Heart left ventricle (tissue), 16 donors: ENCODE results near the gene MYCN. TPM values are rescaled to one million over a fixed set of nuclear protein-coding genes. Genes with fewer than 3 reads are reported as not detected.

Experiments used
- ATAC-seq, 4 donors: fragments of 200-7000 bp; cut with Tn5 transposase; one replicate each; pipeline ENCODE4 v1.9.1; 2020 to 2022; ENCODE audit warnings: moderate library complexity in 4 of 4, mild to moderate bottlenecking in 3 of 4, moderate number of reproducible peaks in 1 of 4
- DNase-seq, 5 donors: peaks; one replicate each; pipeline ENCODE4 v3.0.0-alpha.2; 2020
- H3K27ac ChIP-seq, 12 donors: fragments of 200-600 bp; sonication (generic) in 4 of 12; one replicate each; pipeline versions ENCODE4 v1.5.0 to v1.8.0; 2016 to 2022; ENCODE audit warnings: mild to moderate bottlenecking in 2 of 12
- H3K27me3 ChIP-seq, 9 donors: fragments of 200-600 bp; sonication (generic) in 2 of 9; one replicate each; pipeline versions ENCODE4 v1.5.1 to v1.8.0; 2016 to 2022; ENCODE audit warnings: mild to moderate bottlenecking in 3 of 9
- H3K36me3 ChIP-seq, 9 donors: fragments of 200-600 bp; sonication (generic) in 2 of 9; one replicate each; pipeline versions ENCODE4 v1.5.0 to v1.8.0; 2018 to 2022; ENCODE audit warnings: mild to moderate bottlenecking in 2 of 9
- H3K4me1 ChIP-seq, 12 donors: fragments of 200-600 bp; sonication (generic) in 4 of 12; one replicate each; pipeline versions ENCODE4 v1.5.0 to v1.8.0; 2016 to 2022; ENCODE audit warnings: mild to moderate bottlenecking in 3 of 12
- H3K4me3 ChIP-seq, 12 donors: fragments of 200-600 bp; sonication (generic) in 4 of 12; one replicate each; pipeline versions ENCODE4 v1.5.0 to v1.8.0; 2017 to 2022; ENCODE audit warnings: mild to moderate bottlenecking in 9 of 12, moderate library complexity in 4 of 12
- H3K9me3 ChIP-seq, 12 donors: fragments of 200-600 bp; sonication (generic) in 4 of 12; one replicate each; pipeline versions ENCODE4 v1.5.0 to v1.8.0; 2016 to 2022; ENCODE audit warnings: mild to moderate bottlenecking in 1 of 12
- POLR2A ChIP-seq, 2 donors: fragments of 450-650 bp; IDR thresholded peaks; one replicate each; pipeline ENCODE4 v1.6.1; 2017; ENCODE audit warnings: antibody characterized with exemption in 2 of 2, mild to moderate bottlenecking in 2 of 2, moderate library complexity in 2 of 2
- WGBS, 4 donors: extraction: QIAGEN DNeasy Blood & Tissue Kit in 2 of 4; methylation state at CpG; one replicate each; pipeline versions ENCODE4 v1.1.5 to v1.1.7; 2013 to 2018; 5-methylcytosine and 5-hydroxymethylcytosine counted together
- intact Hi-C, 10 donors: fragments of 100-400 bp; cut with DNase I; formaldehyde crosslinking; loops; one replicate each; pipeline versions ENCODE4 v1.11.1 to v1.14.2; 2022
- polyA plus RNA-seq, 2 donors: library from polyadenylated mRNA; stranded (reverse); fragments of 200-250 nt; gene quantifications; one replicate each; pipeline ENCODE4 v1.2.3, GENCODE V29; 2013
- total RNA-seq, 9 donors: library from RNA; depleted of rRNA in 2 of 9; stranded (reverse); fragments of >200 nt in 2 of 9; fragmentation: NEBNext Ultra II Directional in 3 of 9; extraction: Animal tissue kit (Norgen Biotek cat#: 25700) in 3 of 9; gene quantifications; one replicate each; pipeline versions ENCODE4 v1.1.0 to v1.2.4, GENCODE V29; 2016 to 2023
- TF ChIP-seq, protein P1 (sequence below), 12 donors: fragments of 200-600 bp; sonication (generic) in 4 of 12; IDR thresholded peaks; one replicate each; pipeline versions ENCODE4 v1.5.0 to v1.8.0; 2018 to 2022; ENCODE audit warnings: antibody characterized with exemption in 12 of 12, mild to moderate bottlenecking in 5 of 12
- donor health status: ischemic (EF 13 %, LVEDD 7.1; RV severe dilation, severe dysfunction).
- donor health status: healthy with polysubstance abuse.
- donor health status: DM: no; HTN: yes; CAD: no.
- donor health status: DM: no; HTN: no; CAD: no.
- donor health status: ischemic (EF 25% LVEDD 6.9; RV normal size, moderate dysfunction).
- donor health status: ischemic (EF 25% LVEDD 5.7; RV mildly dilated, moderate dysfunction).
- donor health status: healthy.
- donor health status: DM: yes; HTN: yes; CAD: no.
- donor health status: ischemic (EF 35%, LVEDD 5.7; RV mildly dilated, moderate dysfunction).
- donor health status: nonischemic (EF 11% LVEDD 7.7; RV severe dilation, severe dysfunction).
- donor health status: DM: yes; HTN: yes; CAD: no.
- donor health status: PGD.
- donor health status: ischemic (EF 29% LVEDD 5.4; RV normal size, mild dysfunction).
- donor health status: nonischemic (EF 23%, LVEDD 6.1; RV moderate dilation, normal function).

Gene MYCN
- total and polyA plus RNA-seq, 11 donors, result 0.22 to 1.6 (median 0.62) TPM; not detected in 2

GRCh38 chr2:15895615-15896469, 44.5 kb upstream of the MYCN start:
- no peak for DNase-seq
- intact Hi-C loops, result no loop called here
- Histone ChIP-seq H3K27me3 (peaks cover 0 to 2% (median 0%) of the 10 kb centered on the region in 9 donors), H3K4me3 (no peak overlapping the region), H3K27ac (no peak overlapping the region), H3K4me1 (peaks cover 0 to 11% (median 0%) of the 10 kb centered on the region in 12 donors), H3K9me3 (peaks cover 0 to 15% (median 7%) of the 10 kb centered on the region in 12 donors), H3K36me3 (no peaks in the 10 kb centered on the region)
- no peak for ATAC-seq
- TF ChIP-seq, protein P1, sequence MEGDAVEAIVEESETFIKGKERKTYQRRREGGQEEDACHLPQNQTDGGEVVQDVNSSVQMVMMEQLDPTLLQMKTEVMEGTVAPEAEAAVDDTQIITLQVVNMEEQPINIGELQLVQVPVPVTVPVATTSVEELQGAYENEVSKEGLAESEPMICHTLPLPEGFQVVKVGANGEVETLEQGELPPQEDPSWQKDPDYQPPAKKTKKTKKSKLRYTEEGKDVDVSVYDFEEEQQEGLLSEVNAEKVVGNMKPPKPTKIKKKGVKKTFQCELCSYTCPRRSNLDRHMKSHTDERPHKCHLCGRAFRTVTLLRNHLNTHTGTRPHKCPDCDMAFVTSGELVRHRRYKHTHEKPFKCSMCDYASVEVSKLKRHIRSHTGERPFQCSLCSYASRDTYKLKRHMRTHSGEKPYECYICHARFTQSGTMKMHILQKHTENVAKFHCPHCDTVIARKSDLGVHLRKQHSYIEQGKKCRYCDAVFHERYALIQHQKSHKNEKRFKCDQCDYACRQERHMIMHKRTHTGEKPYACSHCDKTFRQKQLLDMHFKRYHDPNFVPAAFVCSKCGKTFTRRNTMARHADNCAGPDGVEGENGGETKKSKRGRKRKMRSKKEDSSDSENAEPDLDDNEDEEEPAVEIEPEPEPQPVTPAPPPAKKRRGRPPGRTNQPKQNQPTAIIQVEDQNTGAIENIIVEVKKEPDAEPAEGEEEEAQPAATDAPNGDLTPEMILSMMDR (IDR thresholded peaks at IDR 0.05), result no peak
- TF ChIP-seq POLR2A (IDR thresholded peaks at IDR 0.05), result no peak
- WGBS, 4 donors, result 81 to 85% (median 82%) methylated on average over 7 of the region's 7 CpGs

DNA sequence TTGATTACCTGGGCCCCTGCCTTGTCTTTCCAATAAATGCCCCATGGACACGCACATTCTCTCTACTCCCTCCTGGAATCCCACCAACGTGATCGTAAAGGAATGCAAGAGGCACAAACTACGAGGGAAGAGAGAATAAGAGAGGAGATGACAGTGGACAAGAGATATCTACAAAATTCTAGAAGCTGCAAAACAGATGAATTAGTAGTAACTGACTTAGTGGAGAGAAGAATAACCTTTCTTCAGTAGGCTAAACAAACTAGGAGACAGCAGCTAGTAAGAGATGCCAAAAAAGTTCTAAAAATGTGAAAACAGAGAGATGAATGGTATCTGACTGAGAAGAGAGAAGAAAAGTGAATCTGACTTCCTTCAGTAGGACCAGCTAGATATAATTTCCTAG, 43.5 kb upstream of the MYCN start:
- 92 to 95% (median 94%) methylated on average over 4 of the region's 4 CpGs for WGBS, 4 donors
- H3K27ac ChIP-seq, result no peak overlapping the region

DNA sequence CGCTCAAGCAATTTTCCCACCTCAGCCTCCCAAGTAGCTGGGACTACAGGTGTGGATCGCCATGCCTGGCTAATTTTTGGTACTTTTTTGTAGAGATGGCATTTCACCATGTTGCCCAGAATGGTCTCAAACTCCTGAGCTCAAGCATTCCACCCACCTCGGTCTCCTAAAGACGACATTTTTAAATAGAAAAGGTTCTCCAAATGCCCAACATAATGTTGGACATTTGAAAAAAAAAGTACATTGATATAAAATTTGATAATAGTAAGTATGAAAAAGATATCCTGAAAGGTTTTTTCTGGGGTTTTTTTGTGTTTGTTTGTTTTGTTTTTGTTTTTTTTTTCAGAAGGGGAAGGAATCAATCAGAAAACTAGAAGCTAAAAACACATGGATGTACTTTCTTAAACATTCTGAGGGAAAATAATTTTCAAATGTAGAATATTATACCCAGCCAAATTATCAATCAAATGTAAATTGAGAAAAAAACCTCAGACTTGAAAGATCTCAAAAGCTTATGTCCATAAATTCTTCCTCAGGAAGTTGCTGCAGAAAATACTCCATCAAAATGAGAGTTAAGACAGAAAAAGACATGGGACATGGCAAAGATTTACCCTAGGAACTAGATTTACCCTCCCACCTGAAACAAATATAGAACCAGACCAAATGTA, 42.8 kb upstream of the MYCN start:
- no peak for DNase-seq
- Histone ChIP-seq H3K9me3 (peaks cover 0 to 18% (median 7%) of the 10 kb centered on the region in 12 donors), H3K36me3 (no peaks in the 10 kb centered on the region), H3K4me3 (no peak overlapping the region), H3K27me3 (peaks cover 0 to 2% (median 0%) of the 10 kb centered on the region in 9 donors), H3K27ac (no peak overlapping the region), H3K4me1 (no peaks in the 10 kb centered on the region)
- intact Hi-C loops, result no loop called here
- no peak for TF ChIP-seq POLR2A (IDR thresholded peaks at IDR 0.05)
- TF ChIP-seq, protein P1 (IDR thresholded peaks at IDR 0.05), result no peak
- WGBS, 4 donors, result 92 to 97% (median 95%) methylated on average over 4 of the region's 4 CpGs
- ATAC-seq, result no peak

More for the DNA sequence above, 43.5 kb upstream of the MYCN start:
- Histone ChIP-seq H3K36me3 (no peaks in the 10 kb centered on the region), H3K4me1 (peaks cover 0 to 5% (median 0%) of the 10 kb centered on the region in 12 donors), H3K27me3 (peaks cover 0 to 2% (median 0%) of the 10 kb centered on the region in 9 donors), H3K4me3 (no peak overlapping the region), H3K9me3 (peaks cover 0 to 18% (median 7%) of the 10 kb centered on the region in 12 donors)
- no peak for DNase-seq
- ATAC-seq, result no peak
- intact Hi-C loops, result no loop called here
- no peak for TF ChIP-seq POLR2A (IDR thresholded peaks at IDR 0.05)
- TF ChIP-seq, protein P1 (IDR thresholded peaks at IDR 0.05), result no peak

GRCh38 chr2:15899327-15899612, 41.1 kb upstream of the MYCN start:
- H3K4me1 ChIP-seq, result no peaks in the 10 kb centered on the region
- intact Hi-C loops, result no loop called here
- ATAC-seq (no peak), DNase-seq (no peak)
- H3K27ac ChIP-seq, result no peak overlapping the region
- WGBS, 4 donors, result 90 to 98% (median 97%) methylated on average over 2 of the region's 2 CpGs
- no peaks in the 10 kb centered on the region for H3K36me3 ChIP-seq
- H3K27me3 ChIP-seq, result no peaks in the 10 kb centered on the region
- TF ChIP-seq, protein P1 (IDR thresholded peaks at IDR 0.05), result no peak
- TF ChIP-seq POLR2A (IDR thresholded peaks at IDR 0.05), result no peak
- H3K9me3 ChIP-seq, result peaks cover 0 to 18% (median 7%) of the 10 kb centered on the region in 12 donors
- H3K4me3 ChIP-seq, result no peak overlapping the region
